ENCODE data around the gene VASN.

The VASN gene

GRCh38 chr16:4419402-4419959 lies 47.8 kb downstream of the VASN start:
- TF ChIP-seq CTCF (conservative IDR thresholded peaks at IDR 0.05; ENCODE audit: low read length): no peak
- DNase-seq (ENCODE audit: low read depth): no peak
- no peak overlapping the region for H3K4me3 ChIP-seq (ENCODE audit: low read length)

- DNase-seq (ENCODE audit: low read depth): no peak
- no peak for TF ChIP-seq CTCF (conservative IDR thresholded peaks at IDR 0.05; ENCODE audit: low read length)
- H3K4me3 ChIP-seq (ENCODE audit: low read length): no peak overlapping the region
These were observed 49.0 kb downstream of the VASN start for GRCh38 chr16:4420505-4421105.

GRCh38 chr16:4425378-4426020 lies 53.9 kb downstream of the VASN start, which contains the start of gene DNAJA3:
TSS of gene DNAJA3 (plus strand) at chr16:4425868. CDS start at chr16:4425882, 14 bp downstream.
- H3K4me3 ChIP-seq (ENCODE audit: low read length): peak within 1 kb of the TSS; percentile 82
- DNase-seq (ENCODE audit: low read depth): peak; percentile 97
- no peak for TF ChIP-seq CTCF (conservative IDR thresholded peaks at IDR 0.05; ENCODE audit: low read length)

GRCh38 chr16:4426021-4426684 lies 54.5 kb downstream of the VASN start:
- no peak for DNase-seq (ENCODE audit: low read depth)
- H3K4me3 ChIP-seq (ENCODE audit: low read length): peak overlapping the region; percentile 82
- TF ChIP-seq CTCF (conservative IDR thresholded peaks at IDR 0.05; ENCODE audit: low read length): no peak

- no peak for DNase-seq (ENCODE audit: low read depth)
- peak overlapping the region; percentile 82 for H3K4me3 ChIP-seq (ENCODE audit: low read length)
These were observed 55.2 kb downstream of the VASN start for GRCh38 chr16:4426722-4427372.

GRCh38 chr16:4428500-4428899 lies 56.9 kb downstream of the VASN start:
- no peak overlapping the region for H3K4me3 ChIP-seq (ENCODE audit: low read length)
- no peak for DNase-seq (ENCODE audit: low read depth)
- no peak for TF ChIP-seq CTCF (conservative IDR thresholded peaks at IDR 0.05; ENCODE audit: low read length)

More at GRCh38 chr16:4426722-4427372, 55.2 kb downstream of the VASN start:
- TF ChIP-seq CTCF (conservative IDR thresholded peaks at IDR 0.05; ENCODE audit: low read length): no peak
